Right atrium auricular region (tissue), 2 donors: Measurements from ENCODE around the gene MLPH. TPM values are rescaled to one million over a fixed set of nuclear protein-coding genes. Genes with fewer than 3 reads are reported as not detected.

Experiments
- DNase-seq: peaks from one replicate; pipeline ENCODE4 v3.0.0-alpha.2; 2019; ENCODE audit warnings: low spot score
- H3K27ac ChIP-seq, 2 donors: fragments of 200-600 bp; sonication (generic); 1 replicate in 1 of 2; 2 replicates in 1 of 2; pipeline ENCODE4 v1.5.1; 2016 to 2019
- H3K27me3 ChIP-seq, 2 donors: fragments of 200-600 bp; sonication (generic); one replicate each; pipeline versions ENCODE4 v1.5.1 to v1.6.0; 2017 to 2019
- H3K36me3 ChIP-seq: fragments of 200-600 bp; sonication (generic); one replicate; pipeline ENCODE4 v1.5.1; 2016
- H3K4me1 ChIP-seq, 2 donors: fragments of 200-600 bp; sonication (generic); one replicate each; pipeline versions ENCODE4 v1.5.1 to v1.6.0; 2017 to 2019
- H3K4me3 ChIP-seq, 2 donors: fragments of 200-600 bp; sonication (generic); 1 replicate in 1 of 2; 2 replicates in 1 of 2; pipeline ENCODE4 v1.5.1; 2017 to 2019; ENCODE audit warnings: mild to moderate bottlenecking in 1 of 2, moderate library complexity in 1 of 2
- H3K9me3 ChIP-seq, 2 donors: fragments of 200-600 bp; sonication (generic); one replicate each; pipeline ENCODE4 v1.5.1; 2019
- CTCF ChIP-seq, 2 donors: fragments of 200-600 bp; sonication (generic); IDR thresholded peaks; one replicate each; pipeline ENCODE4 v1.5.1; 2019; ENCODE audit warnings: antibody characterized with exemption in 2 of 2
- microRNA-seq, 2 donors: library from miRNA; unstranded; fragments of <30 nt; microRNA quantifications; one replicate each; pipeline ENCODE4, GENCODE V29; 2016 to 2017; ENCODE audit warnings: borderline number of aligned reads in 2 of 2, borderline replicate concordance in 1 of 2
- total RNA-seq, 2 donors: library from RNA; depleted of rRNA; stranded (reverse); fragments of >200 nt; gene quantifications; one replicate each; pipeline ENCODE4 v1.1.0, GENCODE V29; 2016

Gene MLPH
- total RNA-seq, 2 donors from 2014 or later, result 27.1 to 108 TPM

DNA sequence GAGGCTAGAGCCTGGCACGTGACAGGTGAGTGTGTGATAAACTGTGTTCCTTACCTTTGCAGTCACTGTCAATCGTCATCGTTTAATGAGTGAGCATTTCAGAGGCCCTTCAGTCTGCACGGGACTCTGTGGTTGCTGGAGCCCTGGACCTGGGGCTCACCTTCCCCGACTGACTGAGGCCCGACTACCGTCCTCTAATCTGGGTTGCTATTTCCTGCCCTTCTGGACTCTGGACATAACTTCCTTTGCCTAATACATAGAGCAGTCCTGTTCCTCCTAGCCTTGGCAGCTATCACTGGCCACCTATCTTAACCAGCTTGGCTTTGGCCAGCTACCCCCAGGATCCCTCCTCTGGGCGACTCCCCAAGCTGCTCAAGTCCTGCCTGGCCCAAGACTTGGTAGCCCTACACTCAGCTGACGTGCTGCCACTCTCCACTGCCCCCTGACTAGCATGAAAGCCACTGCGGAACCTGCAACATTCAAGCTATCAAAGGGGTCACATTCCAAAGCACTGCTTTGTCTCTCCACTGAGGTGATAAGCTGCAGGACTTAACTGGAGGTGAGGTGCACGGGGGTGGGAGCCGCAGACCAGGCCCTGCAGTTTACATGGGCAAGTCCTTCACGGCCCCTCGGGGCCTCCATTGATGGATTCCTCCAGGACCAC lies 114.5 kb downstream of the MLPH start:
- peaks cover 0 to 38% of the 10 kb centered on the region in 2 donors for H3K4me1 ChIP-seq
- H3K27ac ChIP-seq, result peak overlapping the region; percentile 81 to 89
- peak in 1 of 2 donors; percentile 19 for TF ChIP-seq CTCF (IDR thresholded peaks at IDR 0.05)
- DNase-seq, result no peak
- H3K9me3 ChIP-seq, result no peaks in the 10 kb centered on the region
- no peaks in the 10 kb centered on the region for H3K36me3 ChIP-seq
- H3K27me3 ChIP-seq, result no peaks in the 10 kb centered on the region
- no peak overlapping the region for H3K4me3 ChIP-seq

GRCh38 chr2:237602409-237602808 lies 115.4 kb downstream of the MLPH start:
- Histone ChIP-seq H3K27ac (no peak overlapping the region), H3K27me3 (no peaks in the 10 kb centered on the region), H3K4me3 (no peak overlapping the region), H3K4me1 (peaks cover 0 to 38% of the 10 kb centered on the region in 2 donors), H3K9me3 (no peaks in the 10 kb centered on the region), H3K36me3 (no peaks in the 10 kb centered on the region)
- no peak for DNase-seq
- TF ChIP-seq CTCF (IDR thresholded peaks at IDR 0.05), result no peak

DNA sequence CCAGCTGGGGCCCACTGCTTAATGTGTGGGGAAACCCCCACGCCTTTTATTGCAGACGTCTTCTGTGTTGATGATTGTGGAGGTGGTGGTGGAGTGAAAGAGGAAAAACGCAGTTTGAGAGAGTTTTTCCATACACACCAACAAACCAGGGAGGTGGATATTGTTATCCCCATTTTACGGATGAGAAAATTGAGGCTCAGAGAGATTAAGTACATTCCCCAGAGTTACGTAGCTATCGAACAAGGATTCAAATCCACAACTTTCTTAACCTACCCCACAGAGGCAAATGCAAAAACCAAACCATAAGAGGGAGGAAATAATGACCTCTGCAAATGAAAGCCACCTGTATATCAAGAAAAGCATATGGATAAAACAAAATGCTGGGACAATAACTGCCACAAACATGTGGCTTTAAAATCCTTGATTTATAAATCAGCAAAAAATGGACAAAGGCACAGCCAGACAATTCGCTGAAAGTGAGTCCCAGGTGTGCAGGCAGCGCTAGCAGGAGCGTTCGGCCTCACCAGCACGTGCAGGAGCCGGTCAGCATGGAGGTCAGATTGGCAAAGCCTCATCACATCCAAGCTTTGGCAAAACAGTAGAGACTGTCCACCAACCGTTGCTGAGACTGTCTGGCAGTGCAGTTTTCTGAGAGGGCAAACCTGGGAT lies 116.1 kb downstream of the MLPH start:
- peaks cover 0 to 38% of the 10 kb centered on the region in 2 donors for H3K4me1 ChIP-seq
- no peak for DNase-seq

GRCh38 chr2:237603718-237604362 lies 116.8 kb downstream of the MLPH start:
- Histone ChIP-seq H3K4me1 (peaks cover 0 to 38% of the 10 kb centered on the region in 2 donors), H3K36me3 (no peaks in the 10 kb centered on the region), H3K27ac (peak overlapping the region; percentile 2 to 45), H3K4me3 (no peak overlapping the region), H3K9me3 (no peaks in the 10 kb centered on the region), H3K27me3 (no peaks in the 10 kb centered on the region)
- TF ChIP-seq CTCF (IDR thresholded peaks at IDR 0.05), result no peak
- peak; percentile 75 for DNase-seq

More for the DNA sequence above, 116.1 kb downstream of the MLPH start:
- Histone ChIP-seq H3K27me3 (no peaks in the 10 kb centered on the region), H3K9me3 (no peaks in the 10 kb centered on the region), H3K36me3 (no peaks in the 10 kb centered on the region), H3K27ac (peak overlapping the region; percentile 2 to 45), H3K4me3 (no peak overlapping the region)
- TF ChIP-seq CTCF (IDR thresholded peaks at IDR 0.05), result no peak

- DNase-seq, result no peak
- Histone ChIP-seq H3K27me3 (no peaks in the 10 kb centered on the region), H3K4me1 (peaks cover 0 to 38% of the 10 kb centered on the region in 2 donors), H3K4me3 (no peak overlapping the region), H3K9me3 (no peaks in the 10 kb centered on the region), H3K36me3 (no peaks in the 10 kb centered on the region), H3K27ac (peak overlapping the region; percentile 2 to 45)
- TF ChIP-seq CTCF (IDR thresholded peaks at IDR 0.05), result no peak
Measured at GRCh38 chr2:237604391-237604790, 117.3 kb downstream of the MLPH start.

Small RNA genes lying within 50 kb of the gene (microRNA-seq; reads per million reads assigned to microRNA genes)
- gene MIR6811, result 1.4 to 2.1 reads per million in 2 donors

Other genes starting within 250 kb of the MLPH start
- gene COL6A3, start 73.1 kb upstream of the MLPH start, total RNA-seq, result 100 to 1,000 TPM in 1 of 2 donors, 10 to 100 TPM in 1; 61.6 to 103 TPM
- not detected for gene PRLH, start 79.3 kb downstream of the MLPH start, total RNA-seq
- gene RAB17, start 103.5 kb downstream of the MLPH start, total RNA-seq, result 1 to 10 TPM; 1.0 to 4.5 TPM
- gene LRRFIP1, start 140.3 kb downstream of the MLPH start, total RNA-seq, result 10 to 100 TPM; 71.2 to 88.5 TPM